Neutrophil (primary cell): ENCODE measurements around the gene AATK.
A peak's percentile ranks its signal among the peaks of the same experiment; 100 is the strongest.

Experiments used
- H3K27ac ChIP-seq: fragments of 200-600 bp; sonication (generic); 2 replicates; pipeline ENCODE4 v1.5.1; 2016; ENCODE audit warnings: mild to moderate bottlenecking, moderate library complexity
- H3K27me3 ChIP-seq: fragments of 200-600 bp; sonication (generic); 2 replicates; pipeline ENCODE4 v1.6.0; 2016; ENCODE audit warnings: mild to moderate bottlenecking
- H3K36me3 ChIP-seq: fragments of 200-600 bp; sonication (generic); 2 replicates; pipeline ENCODE4 v1.5.1; 2017
- H3K4me1 ChIP-seq, 2 experiments: fragments of 200-600 bp in 1 of 2; sonication (generic) in 1 of 2; 1 replicate in 1 of 2; 2 replicates in 1 of 2; pipeline versions ENCODE4 v1.5.1 to v1.6.1; 2013 to 2016; ENCODE audit warnings: low read depth in 1 of 2, low read length in 1 of 2, mild to moderate bottlenecking in 1 of 2, moderate library complexity in 1 of 2; ENCODE audit not compliant: control insufficient read depth in 1 of 2, insufficient read depth in 1 of 2
- H3K4me3 ChIP-seq, 2 experiments: fragments of 200-600 bp in 1 of 2; sonication (generic) in 1 of 2; 1 replicate in 1 of 2; 2 replicates in 1 of 2; pipeline ENCODE4 v1.5.1; 2013 to 2016; ENCODE audit warnings: low read depth in 1 of 2, low read length in 1 of 2, mild to moderate bottlenecking in 1 of 2, moderate library complexity in 1 of 2
- H3K9me3 ChIP-seq: fragments of 200-600 bp; sonication (generic); 2 replicates; pipeline ENCODE4 v1.5.1; 2016
- CTCF ChIP-seq: fragments of 200-600 bp; sonication (generic); IDR thresholded peaks from 2 replicates; pipeline ENCODE4 v1.5.1; 2016; ENCODE audit warnings: antibody characterized with exemption

The AATK gene

GRCh38 chr17:81160306-81160705 is 5.7 kb downstream of the AATK start:
- Histone ChIP-seq H3K27ac (peak overlapping the region; percentile 96), H3K27me3 (peaks cover 24% of the 10 kb centered on the region), H3K4me1 (peaks cover 33 to 44% of the 10 kb centered on the region in 2 experiments), H3K36me3 (peaks cover 8% of the 10 kb centered on the region), H3K4me3 (peak overlapping the region; percentile 89 to 96), H3K9me3 (no peaks in the 10 kb centered on the region)
- peak; percentile 18 for TF ChIP-seq CTCF

- H3K4me3 ChIP-seq = peak overlapping the region; percentile 89 to 96
- peaks cover 18% of the 10 kb centered on the region for H3K27me3 ChIP-seq
- no peaks in the 10 kb centered on the region for H3K9me3 ChIP-seq
- peaks cover 8% of the 10 kb centered on the region for H3K36me3 ChIP-seq
- peak overlapping the region; percentile 96 for H3K27ac ChIP-seq
- no peak for TF ChIP-seq CTCF
- peaks cover 36 to 49% of the 10 kb centered on the region in 2 experiments for H3K4me1 ChIP-seq
These were observed 6.3 kb downstream of the AATK start for GRCh38 chr17:81159611-81160265.

GRCh38 chr17:81158688-81159590 is 7.1 kb downstream of the AATK start:
- H3K9me3 ChIP-seq = no peaks in the 10 kb centered on the region
- H3K27ac ChIP-seq = peak overlapping the region; percentile 96
- peaks cover 38 to 57% of the 10 kb centered on the region in 2 experiments for H3K4me1 ChIP-seq
- TF ChIP-seq CTCF = no peak
- peaks cover 8% of the 10 kb centered on the region for H3K36me3 ChIP-seq
- peaks cover 10% of the 10 kb centered on the region for H3K27me3 ChIP-seq
- peak overlapping the region; percentile 89 to 96 for H3K4me3 ChIP-seq

- Histone ChIP-seq H3K9me3 (no peaks in the 10 kb centered on the region), H3K4me3 (peak overlapping the region; percentile 89 to 96), H3K27ac (peak overlapping the region; percentile 96), H3K27me3 (peaks cover 1% of the 10 kb centered on the region), H3K36me3 (peaks cover 14% of the 10 kb centered on the region), H3K4me1 (peaks cover 46 to 66% of the 10 kb centered on the region in 2 experiments)
- TF ChIP-seq CTCF = no peak
These were observed 8.0 kb downstream of the AATK start for GRCh38 chr17:81157848-81158687.
